GM19240 (cell line): ENCODE data around the gene MAP6D1.

ENCODE experiments used
- DNase-seq: peaks from one replicate; pipeline ENCODE4 v3.0.0; 2011; ENCODE audit warnings: low spot score; ENCODE audit not compliant: insufficient read length

The MAP6D1 gene

GRCh38 chr3:183824761-183825455 is 469 bp downstream of the MAP6D1 start:
- DNase-seq, result no peak

- DNase-seq, result no peak
Measured at GRCh38 chr3:183823963-183824362, 1.4 kb downstream of the MAP6D1 start.

- no peak for DNase-seq
Measured at GRCh38 chr3:183822631-183823030, 2.7 kb downstream of the MAP6D1 start.

- DNase-seq, result no peak
Measured at GRCh38 chr3:183819831-183820230, 5.5 kb downstream of the MAP6D1 start.

- DNase-seq, result no peak
Measured at GRCh38 chr3:183818706-183819624, 6.4 kb downstream of the MAP6D1 start.

- no peak for DNase-seq
Measured at GRCh38 chr3:183818041-183818620, 7.2 kb downstream of the MAP6D1 start.

GRCh38 chr3:183817639-183818038 is 7.7 kb downstream of the MAP6D1 start:
- no peak for DNase-seq

GRCh38 chr3:183816681-183817510 is 8.5 kb downstream of the MAP6D1 start:
- DNase-seq, result no peak

GRCh38 chr3:183815951-183816475 is 9.4 kb downstream of the MAP6D1 start:
- DNase-seq, result no peak

GRCh38 chr3:183815563-183815940 is 9.8 kb downstream of the MAP6D1 start:
- no peak for DNase-seq

GRCh38 chr3:183814240-183814639 is 11.1 kb downstream of the MAP6D1 start:
- DNase-seq, result no peak

- no peak for DNase-seq
Measured at GRCh38 chr3:183812761-183813445, 12.5 kb downstream of the MAP6D1 start.

GRCh38 chr3:183811638-183812037 is 13.7 kb downstream of the MAP6D1 start:
- no peak for DNase-seq

- no peak for DNase-seq
Measured at GRCh38 chr3:183810643-183811594, 14.5 kb downstream of the MAP6D1 start.

GRCh38 chr3:183809270-183809669 is 16.1 kb downstream of the MAP6D1 start:
- no peak for DNase-seq

GRCh38 chr3:183808355-183808754 is 17.0 kb downstream of the MAP6D1 start:
- DNase-seq, result no peak

GRCh38 chr3:183807881-183808280 is 17.5 kb downstream of the MAP6D1 start:
- no peak for DNase-seq

- no peak for DNase-seq
Measured at GRCh38 chr3:183807209-183807728, 18.1 kb downstream of the MAP6D1 start.

GRCh38 chr3:183802989-183803388 is 22.4 kb downstream of the MAP6D1 start:
- no peak for DNase-seq
